ENCODE results near the gene ACAD9.
"Not testable (repeated sequence)": the region's sequence is repeated elsewhere in the genome, so short reads cannot be mapped to it uniquely, and the experiment has no call there.

Gene ACAD9

DNA sequence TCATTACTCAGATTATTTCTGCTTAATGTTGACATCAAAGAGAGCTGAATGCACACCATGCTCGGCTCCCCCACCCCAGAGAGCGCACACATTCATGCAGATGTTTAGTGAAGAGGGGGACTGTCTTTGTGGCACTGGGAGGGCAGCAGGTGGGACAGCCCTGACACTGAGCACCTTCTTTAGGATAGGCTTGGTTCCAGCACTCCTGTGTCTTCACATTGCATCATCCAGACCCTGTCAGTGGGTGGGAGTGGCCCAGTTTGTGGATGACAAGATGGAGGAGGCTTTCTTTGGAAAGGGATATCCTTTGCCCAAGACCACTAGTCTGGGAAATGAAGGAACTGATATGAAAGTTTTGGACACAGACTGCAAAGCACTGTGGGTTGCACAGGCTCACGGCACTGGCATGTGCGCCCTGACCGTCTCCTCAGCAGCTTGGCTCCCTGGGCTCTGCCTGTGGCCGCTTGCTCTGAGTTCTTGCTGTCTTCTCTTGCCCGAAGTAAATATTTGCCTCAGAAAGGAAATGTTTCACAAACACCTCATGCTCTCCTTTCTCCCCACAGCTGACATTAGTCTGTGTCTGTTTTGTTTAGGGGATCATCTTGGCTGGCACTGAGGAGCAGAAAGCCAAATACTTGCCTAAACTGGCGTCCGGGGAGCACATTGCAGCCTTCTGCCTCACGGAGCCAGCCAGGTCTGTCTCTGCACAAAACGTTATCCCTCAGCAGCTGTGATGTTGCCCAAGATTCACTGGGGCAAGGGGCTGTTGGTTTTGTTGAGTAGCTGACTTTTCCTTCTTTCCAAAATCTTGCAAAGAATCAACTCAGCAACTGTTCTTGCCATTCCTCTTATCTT is 16.6 kb downstream of the ACAD9 start:
- DNase-seq (ENCODE audit: low spot score), result no peak

DNA sequence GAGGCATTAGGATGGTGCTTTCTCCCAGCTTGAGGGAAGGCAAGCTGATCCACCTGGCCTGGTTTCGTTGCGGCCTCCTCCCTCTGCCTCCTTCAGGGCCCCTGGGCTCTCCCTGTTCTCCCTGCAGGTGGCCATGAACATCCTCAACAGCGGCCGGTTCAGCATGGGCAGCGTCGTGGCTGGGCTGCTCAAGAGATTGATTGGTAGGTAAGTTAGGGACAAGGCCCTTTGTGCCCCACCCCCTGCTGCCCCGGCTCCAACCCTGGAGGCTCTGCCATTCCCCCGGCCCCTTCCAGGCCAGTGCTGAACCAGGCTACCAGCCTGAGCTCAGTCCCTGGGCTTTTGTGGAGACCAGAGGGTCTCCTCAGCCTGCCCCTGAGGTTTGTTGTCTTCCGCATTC is 23.0 kb downstream of the ACAD9 start:
- no peak for DNase-seq (ENCODE audit: low spot score)

DNA sequence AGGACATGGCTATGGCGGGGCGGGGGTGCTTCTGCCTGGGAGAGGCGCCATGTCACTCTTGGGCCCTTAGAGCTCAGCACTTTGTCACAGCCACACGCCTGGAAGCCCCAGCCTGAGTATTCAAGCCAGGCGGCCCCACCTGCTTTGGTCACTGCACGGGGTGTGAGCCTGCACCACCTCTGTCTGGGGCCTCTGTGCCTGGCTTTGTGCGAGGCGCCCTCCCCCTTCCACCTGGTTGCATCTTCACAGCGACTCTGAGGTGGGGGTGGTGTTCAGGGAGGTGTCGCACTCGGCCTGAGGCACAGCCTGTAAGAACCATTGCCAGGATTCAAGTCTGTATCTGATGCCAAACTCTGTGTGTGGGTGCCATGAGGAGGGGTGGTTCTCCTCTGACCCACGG is 24.1 kb downstream of the ACAD9 start:
- no peak for DNase-seq (ENCODE audit: low spot score)

DNA sequence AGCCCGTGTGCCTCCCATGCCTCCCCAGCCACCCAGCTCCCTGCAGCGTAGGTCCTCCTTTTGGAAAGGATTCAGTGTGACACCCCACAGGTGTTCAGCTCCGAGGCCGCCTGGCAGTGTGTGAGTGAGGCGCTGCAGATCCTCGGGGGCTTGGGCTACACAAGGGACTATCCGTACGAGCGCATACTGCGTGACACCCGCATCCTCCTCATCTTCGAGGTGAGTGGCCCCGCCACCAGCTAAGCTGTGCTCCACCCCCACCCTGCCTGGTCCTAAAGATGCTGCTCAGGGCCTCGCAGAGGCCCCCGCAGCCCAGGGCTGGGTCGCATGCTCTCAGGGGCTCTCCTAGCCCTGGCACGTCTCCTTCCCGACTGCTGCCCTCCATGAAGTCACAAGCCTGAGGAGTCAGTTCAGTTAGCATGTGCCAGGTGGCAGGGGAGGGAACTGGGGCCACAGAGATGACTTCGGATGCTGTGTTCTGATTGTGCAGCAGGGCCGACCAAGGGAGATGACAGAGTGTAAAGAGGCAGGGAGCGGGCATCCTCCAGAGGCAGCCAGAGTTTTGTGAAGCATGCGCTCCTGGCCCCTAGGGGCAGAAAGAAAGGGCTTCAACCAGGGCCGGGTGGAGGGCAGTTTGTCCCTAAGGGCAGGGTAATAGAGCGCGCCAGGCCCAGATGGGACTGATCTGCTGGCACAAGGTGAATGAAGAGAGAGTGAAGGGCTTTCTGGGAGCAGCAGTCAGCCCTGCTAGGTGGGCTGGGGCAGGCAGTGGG is 26.8 kb downstream of the ACAD9 start:
- DNase-seq (ENCODE audit: low spot score), result no peak

DNA sequence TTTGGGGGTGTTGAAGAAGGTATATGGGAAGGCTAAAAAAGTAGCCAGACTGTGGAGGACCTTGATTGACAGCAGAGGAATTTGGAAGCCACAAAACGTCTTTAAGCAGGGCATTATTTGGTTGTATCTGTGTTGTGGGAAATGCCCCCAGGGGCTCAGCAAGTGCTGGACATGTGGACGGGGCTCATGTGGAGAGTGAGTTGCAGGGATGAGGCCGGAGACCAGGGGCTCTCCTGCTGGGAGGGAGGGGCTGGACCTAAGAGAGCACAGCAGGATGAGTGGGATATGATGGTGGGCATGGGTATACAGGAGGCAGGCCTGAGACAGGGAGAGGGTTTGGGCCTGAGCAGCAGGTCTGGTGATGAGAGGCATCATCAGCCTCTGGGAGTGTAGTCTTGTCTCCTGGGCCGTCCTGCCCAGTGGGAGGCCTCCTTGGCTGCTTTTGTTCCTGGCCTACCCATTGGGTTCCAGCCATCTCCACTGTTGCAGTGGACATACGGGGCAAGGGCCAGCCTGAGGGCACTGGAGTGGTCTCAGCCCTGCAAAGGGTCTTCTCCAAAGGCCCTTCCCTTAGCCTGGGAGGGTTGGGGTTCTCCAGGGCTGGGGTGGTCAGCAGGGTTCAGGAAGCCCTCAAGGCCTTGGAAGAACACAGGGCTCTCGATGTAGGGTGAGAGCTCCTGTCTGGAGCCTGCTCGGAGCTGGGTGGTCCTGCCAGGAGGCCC is 27.5 kb downstream of the ACAD9 start:
- DNase-seq (ENCODE audit: low spot score), result no peak

DNA sequence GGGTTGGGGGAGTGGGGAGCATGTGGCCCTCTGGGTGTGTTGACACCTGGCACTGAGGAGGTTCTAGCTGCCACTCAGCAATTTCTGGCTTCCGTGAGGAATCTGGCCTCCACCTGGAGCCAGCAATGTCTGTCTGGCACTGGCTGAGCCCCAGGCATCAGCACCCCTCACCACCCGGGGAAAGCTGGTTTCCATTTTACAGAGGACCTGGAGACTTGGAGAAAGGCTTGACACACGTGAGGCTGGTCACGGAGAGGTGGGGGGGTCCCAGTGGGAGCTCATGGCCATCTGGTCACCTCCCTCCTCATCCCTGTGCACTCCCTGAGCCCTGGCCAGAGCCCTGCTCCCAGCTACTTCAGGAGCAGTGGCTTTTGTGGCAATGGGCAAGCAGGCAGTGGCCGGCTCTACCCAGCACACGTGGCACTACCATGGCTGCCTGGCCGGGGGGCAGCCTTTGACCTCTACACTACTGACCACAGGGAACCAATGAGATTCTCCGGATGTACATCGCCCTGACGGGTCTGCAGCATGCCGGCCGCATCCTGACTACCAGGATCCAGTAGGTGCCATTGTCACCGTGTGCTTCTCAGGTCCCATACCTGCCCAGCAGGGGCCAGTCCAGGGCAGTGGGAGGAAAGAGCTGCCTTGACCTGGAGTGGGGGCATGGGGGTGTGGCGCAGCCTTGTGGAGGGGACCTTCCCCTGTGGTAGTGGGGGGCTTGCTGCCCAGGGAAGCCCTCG is 28.5 kb downstream of the ACAD9 start:
- DNase-seq (ENCODE audit: low spot score), result no peak

DNA sequence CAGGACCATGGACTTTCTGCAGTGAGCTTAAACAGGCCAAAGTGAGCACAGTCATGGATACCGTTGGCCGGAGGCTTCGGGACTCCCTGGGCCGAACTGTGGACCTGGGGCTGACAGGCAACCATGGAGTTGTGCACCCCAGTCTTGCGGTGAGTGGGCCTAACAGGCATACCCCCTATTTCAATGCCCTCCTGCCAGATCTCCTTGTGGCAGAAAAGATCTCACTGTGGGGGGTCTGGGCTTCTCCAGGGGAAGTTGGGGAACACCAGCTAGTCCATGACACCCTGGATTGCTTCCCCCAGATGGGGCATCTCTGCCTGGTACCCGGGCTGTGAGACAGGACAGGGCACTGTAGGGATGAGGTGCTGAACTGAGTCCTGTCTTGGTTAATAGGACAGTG is 29.5 kb downstream of the ACAD9 start:
- DNase-seq (ENCODE audit: low spot score), result no peak

DNA sequence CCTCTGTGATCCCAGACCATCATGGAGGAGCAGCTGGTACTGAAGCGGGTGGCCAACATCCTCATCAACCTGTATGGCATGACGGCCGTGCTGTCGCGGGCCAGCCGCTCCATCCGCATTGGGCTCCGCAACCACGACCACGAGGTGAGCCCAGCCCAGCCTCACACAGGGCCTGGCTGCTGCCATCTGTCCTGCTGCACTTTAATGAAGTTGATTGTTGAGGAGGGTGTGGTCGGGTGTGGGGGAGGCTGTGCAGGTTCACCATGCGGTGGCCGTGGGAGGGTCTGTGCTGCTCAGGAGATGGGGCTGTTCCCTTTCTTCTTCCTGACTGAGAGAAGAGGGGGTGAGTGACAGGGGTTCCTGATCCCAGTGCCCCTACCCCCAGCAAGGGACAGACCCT is 30.6 kb downstream of the ACAD9 start:
- DNase-seq (ENCODE audit: low spot score), result no peak

DNA sequence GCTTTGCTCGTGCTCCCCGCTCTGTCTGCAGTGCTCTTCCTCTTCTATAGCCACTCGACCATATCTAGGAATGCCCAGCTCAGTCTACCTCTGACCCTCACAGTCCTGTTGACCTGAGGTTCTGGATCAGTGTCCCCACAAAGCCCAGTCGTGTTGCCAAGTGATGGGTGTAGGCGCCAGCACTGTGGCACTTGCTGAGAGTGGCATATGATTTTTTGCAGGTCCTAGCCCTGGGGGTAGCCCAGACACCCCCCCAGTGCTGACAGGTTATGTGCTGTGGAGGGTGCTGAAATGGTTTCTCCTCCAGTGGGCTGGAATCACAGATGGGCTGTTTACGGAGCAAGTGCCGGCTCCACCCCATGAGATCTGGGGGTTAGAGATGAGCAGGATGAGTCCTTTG is 32.5 kb downstream of the ACAD9 start:
- no peak for DNase-seq (ENCODE audit: low spot score)

DNA sequence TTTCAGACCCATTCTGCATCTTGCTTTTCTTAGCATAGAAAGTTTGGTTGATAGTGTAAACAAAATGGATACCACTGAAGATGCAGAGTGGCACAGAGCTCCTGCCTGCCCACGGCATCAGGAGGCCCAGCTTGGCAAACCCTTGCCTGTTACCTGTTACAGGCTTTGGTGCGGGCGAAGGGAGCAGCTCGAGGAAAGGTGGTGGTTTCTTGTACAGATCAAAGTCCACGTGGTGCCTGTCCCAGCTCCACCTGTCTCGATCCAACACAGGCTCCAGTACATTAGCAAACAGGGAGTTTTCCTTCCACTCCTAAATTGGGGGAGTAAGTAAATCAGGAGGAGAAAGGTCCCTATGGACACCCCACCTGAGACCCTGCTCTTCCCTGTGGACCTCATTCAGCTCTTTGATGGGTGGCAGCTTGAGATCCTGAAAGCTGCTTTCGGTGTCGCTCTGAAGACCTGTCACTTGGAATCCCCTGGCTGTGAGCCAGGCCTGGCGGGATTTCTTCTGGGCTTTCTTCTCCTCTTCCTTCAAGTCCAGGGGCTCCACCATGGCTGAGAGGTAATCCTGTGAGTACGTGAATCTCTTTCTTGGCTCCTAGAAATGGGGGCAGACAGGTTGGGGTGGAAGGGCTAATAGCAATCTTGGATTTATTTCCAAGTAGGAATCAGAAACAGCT is 35.7 kb downstream of the ACAD9 start:
- DNase-seq (ENCODE audit: low spot score), result no peak

DNA sequence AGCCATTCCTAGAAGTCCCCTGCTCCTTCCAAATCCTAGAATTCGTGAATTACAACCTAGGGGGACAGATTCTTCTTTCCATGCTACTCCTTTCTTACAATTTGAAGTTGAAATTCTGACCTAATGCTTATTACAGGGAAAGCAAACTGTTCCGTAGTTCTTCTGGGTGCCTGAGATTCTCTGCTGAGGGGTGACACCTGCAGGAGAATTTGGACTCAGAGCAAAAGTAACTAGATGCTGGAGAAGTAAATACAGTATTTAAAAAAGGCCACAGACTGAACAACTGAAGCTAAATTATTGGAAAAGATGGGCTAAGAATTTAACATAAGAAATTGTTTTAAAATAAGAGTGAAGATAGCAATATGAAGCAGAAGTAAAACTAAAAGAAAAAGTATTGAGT is 37.9 kb downstream of the ACAD9 start:
- no peak for DNase-seq (ENCODE audit: low spot score)

DNA sequence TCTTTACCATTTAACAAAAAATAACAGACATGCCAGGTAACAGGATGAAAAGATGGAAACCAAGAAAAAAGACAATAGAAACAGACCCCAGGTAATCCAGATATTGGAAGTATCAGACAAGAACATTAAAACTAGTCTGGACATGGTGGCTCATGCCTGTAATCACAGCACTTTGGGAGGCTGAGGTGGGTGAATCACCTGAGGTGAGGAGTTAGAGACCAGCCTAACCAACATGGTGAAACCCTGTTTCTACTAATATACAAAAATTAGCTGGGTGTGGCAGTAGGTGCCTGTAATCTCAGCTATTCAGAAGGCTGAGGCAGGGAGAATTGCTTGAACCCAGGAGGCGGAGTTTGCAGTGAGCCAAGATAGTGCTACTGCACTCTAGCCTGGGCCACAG is 40.6 kb downstream of the ACAD9 start:
- no peak for DNase-seq (ENCODE audit: low spot score)

DNA sequence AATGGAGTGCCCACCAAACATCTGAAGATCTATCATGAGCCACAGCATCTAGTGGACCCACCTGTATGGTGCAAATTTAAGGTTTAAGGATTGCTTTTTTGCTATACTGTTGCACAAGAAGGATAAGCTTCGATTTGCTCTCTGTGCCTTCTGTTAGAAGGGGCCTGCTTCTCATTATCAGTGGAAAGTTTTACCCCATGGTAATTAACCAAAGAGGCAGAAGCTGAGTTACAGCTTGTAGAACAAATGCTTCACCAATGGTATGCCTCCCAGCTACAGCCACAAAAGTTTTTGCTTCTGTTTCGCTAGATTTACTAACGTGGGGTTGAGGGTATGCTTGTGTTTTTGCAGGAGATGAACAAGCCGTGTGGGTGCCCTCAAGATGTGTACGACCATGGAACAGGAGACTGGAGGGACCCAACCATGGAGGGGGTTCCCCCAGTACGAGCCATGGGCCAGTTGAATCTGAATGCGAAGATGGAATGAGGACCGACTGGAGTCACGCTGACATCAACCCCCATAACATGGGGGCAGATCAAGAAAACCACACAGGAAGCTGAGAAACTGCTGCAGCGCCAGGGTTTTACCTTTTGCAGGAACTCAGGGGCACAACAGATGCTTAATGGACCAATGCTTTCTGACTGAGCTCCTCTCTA is 43.5 kb downstream of the ACAD9 start:
- DNase-seq (ENCODE audit: low spot score), result no peak

DNA sequence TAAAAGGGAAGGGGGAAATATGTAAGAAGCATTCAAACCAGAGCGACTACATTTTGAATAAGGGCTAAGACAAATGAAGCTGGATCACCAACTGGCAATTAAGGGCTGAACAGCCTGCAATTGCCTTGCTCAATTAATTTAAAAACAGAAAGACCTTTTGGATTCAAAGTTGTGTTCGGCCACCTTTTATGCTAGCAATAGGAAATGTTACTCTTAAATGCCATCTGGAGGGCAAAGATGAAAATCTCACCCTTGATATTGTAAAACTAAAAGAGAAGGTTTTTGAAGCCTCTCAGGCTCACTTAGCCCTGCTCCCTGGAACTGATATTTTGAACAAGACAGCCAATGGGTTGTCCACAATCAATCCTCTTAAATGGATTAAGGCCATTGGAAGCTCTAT is 44.2 kb downstream of the ACAD9 start:
- DNase-seq (ENCODE audit: low spot score), result no peak

DNA sequence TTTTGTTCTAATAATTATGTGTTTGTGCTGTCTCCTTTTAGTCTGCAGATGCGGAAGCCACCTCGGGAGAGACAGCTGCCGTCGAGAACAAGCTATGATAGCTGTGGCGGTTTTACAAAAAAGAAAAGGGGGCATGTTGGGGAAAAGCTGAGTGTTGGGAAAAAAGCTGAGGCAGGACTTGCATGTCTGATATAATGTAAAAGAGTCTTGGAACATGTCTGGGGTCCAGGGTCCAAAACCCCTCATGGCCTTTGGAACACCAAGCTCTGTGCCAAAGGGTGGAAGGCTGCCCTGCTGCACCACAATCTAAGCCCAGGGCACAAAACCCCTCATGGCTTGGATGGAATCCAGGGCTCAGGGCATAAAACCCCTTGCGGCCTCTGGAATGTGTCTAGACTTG is 44.6 kb downstream of the ACAD9 start:
- DNase-seq (ENCODE audit: low spot score), result not testable (repeated sequence)

DNA sequence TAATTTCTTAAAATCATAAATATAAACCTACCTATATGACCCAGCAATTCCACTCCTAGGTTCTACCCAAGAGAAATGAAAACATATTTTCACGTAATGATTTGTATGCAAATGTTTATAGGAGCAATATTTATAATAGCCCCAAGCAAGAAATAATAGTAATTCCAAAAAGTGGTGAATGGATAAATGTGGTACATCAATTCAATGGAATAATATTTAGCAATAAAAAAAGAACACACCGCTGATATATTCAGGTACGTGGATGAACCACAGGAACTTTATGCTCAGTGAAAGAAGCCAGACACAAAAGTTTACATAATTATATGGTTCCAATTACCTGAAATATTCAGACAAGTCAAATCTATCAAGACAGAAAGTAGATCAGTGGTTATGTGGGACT is 49.9 kb downstream of the ACAD9 start:
- DNase-seq (ENCODE audit: low spot score), result no peak

DNA sequence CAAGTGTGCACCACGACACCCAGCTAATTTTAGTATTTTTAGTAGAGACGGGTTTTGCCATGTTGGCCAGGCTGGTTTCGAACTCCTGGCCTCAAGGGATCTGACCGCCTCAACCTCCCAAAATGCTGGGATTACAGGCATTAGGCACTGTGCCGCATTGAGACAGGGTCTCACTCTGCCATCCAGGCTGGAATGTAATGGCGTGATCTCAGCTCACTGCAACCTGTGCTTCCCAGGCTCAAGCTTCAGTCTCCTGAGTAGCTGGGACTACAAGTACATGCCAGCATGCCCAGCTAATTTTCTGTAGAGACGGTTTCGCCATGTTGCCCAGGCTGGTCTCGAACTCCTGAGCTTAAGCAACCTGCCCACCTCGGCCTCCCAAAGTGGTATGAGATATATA is 51.6 kb downstream of the ACAD9 start:
- DNase-seq (ENCODE audit: low spot score), result no peak

DNA sequence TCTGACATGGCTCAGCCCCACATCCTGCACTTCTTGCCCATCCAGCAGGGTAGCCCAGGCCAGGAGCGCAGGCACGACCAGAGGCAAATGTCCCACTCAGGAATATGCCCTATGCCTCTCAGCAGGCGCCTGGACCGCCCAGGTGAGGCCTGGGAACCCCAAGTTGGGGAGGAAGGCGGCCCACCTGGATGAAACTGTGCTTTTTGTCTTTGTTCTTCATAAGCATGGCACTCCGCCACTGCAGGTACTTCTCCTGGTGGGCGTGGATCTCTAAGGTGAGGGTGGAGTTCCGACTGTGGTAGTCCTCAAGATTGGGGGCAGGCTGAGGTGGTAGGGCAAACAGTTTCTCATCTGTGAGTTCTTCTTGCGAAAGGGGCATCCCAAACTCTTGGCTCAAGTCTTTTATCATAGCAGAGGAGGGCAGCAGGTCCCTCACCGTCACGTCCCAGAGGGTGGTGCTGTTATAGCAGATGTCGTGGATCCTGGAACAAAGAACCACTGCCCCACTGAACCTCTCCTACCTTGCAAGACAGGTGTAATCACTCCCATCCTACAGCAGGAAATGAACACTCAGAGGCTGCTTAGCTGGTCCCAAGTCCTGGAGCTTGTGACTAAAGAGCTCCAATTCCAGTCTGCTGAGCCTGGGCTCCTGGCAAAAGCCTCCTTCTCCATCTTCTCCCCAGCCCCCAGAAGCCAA is 53.2 kb downstream of the ACAD9 start:
- DNase-seq (ENCODE audit: low spot score), result no peak

DNA sequence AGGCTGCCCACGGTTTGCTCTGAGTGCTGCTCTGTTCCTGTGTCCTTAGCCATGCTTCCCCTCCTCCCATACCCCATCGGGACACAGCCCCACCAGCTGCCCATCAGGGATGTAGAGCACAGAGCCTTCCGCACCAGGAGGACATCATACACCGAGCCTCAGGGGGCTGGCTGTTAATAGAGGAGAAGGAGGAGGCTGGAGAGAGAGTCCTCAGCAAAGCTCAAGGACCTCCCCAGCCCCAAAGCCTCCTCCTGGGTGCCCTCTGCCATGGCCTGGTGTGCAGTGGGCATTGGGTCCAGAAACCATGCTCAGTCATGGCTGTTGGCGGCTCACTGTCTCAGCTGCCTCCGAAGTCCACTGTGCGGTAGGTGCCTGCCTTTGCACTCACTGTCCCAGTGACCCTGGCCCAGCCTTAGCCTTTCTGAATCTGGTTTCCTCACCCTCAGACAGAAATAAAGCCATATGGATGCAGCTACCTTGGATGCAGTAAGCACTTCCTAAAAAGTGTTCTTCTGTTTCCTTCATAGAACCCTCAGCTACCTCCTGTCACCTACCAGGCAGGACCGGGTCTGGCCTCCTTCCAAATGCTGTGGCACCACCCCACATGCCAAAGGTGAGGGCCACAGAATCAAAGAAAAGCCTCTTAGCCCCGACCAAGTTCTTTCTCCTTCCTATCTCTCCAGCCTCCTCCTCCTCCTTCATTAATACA is 53.9 kb downstream of the ACAD9 start:
- DNase-seq (ENCODE audit: low spot score), result no peak

DNA sequence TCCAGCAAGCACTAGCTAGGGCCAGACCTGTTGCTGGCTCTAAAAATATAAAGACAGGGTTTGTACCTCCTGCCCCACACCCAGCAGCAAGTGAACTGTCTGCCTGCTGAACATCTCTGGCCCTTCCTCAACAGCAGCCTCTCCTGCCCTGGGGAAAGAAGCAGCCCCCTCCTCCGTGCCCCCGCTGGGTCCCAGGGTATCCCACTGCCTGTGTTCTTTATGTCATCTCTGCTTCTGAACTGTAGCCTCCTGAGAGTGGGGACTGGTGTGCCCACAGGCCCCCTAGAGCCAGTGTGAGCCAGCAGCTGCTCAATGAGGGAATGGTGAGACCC is 54.5 kb downstream of the ACAD9 start:
- DNase-seq (ENCODE audit: low spot score), result no peak

Measured in D341Med (cell line).